Activated B cell treated with CpG ODN at 0.5 μM for 24 hours (primary cell): Measurements from ENCODE around the gene INHBB. TPM values are rescaled to one million over a fixed set of nuclear protein-coding genes. Genes with fewer than 3 reads are reported as not detected.

Experiments used
- ATAC-seq: fragments of 200-7000 bp; cut with Tn5 transposase; one replicate; pipeline ENCODE4 v1.10.0; 2021; ENCODE audit warnings: low read depth, mild to moderate bottlenecking, moderate library complexity
- CTCF ChIA-PET: fragments of 350-600 bp; sonication (Branson Sonifier 250); formaldehyde crosslinking; loops from one replicate; lab custom pipeline; 2021; ENCODE audit warnings: antibody characterized with exemption; lab: Charles Lee
- POLR2A ChIA-PET: fragments of 350-600 bp; sonication (Branson Sonifier 250); formaldehyde crosslinking; loops from one replicate; lab custom pipeline; 2021; ENCODE audit warnings: antibody characterized with exemption; lab: Charles Lee
- DNase-seq: peaks from one replicate; pipeline ENCODE4 v3.0.0; 2022
- H3K27ac Mint-ChIP-seq: one replicate; pipeline ENCODE4 v1.8.0; 2020; ENCODE audit warnings: mixed read lengths
- H3K27me3 Mint-ChIP-seq: one replicate; pipeline ENCODE4 v1.8.0; 2021; ENCODE audit warnings: mixed read lengths
- H3K36me3 Mint-ChIP-seq: one replicate; pipeline ENCODE4 v1.8.0; 2021; ENCODE audit warnings: low read depth, mixed read lengths
- H3K4me1 Mint-ChIP-seq: one replicate; pipeline ENCODE4 v1.8.0; 2021; ENCODE audit warnings: mixed read lengths
- H3K4me3 Mint-ChIP-seq: one replicate; pipeline ENCODE4 v1.8.0; 2020; ENCODE audit warnings: mild to moderate bottlenecking, mixed read lengths
- H3K9me3 Mint-ChIP-seq: one replicate; pipeline ENCODE4 v1.8.0; 2020; ENCODE audit warnings: mixed read lengths
- CTCF ChIP-seq: fragments of 200-600 bp; IDR thresholded peaks from one replicate; pipeline ENCODE4 v1.8.0; 2022; ENCODE audit warnings: antibody characterized with exemption, mild to moderate bottlenecking
- intact Hi-C: fragments of 100-400 bp; cut with micrococcal nuclease; formaldehyde crosslinking; loops from one replicate; pipeline ENCODE4 v1.15.1; 2024
- total RNA-seq: library from RNA; stranded (reverse); gene quantifications from 2 replicates; pipeline ENCODE4 v1.2.3, GENCODE V29; 2022

INHBB gene
- total RNA-seq, 1 donor from 2014 or later = not detected

GRCh38 chr2:120400551-120400950, 54.6 kb downstream of the INHBB start:
- Mint-ChIP-seq H3K4me1 (no peaks in the 10 kb centered on the region), H3K9me3 (peaks cover 3% of the 10 kb centered on the region), H3K27me3 (peaks cover 7% of the 10 kb centered on the region), H3K4me3 (no peak overlapping the region), H3K36me3 (no peaks in the 10 kb centered on the region), H3K27ac (no peak overlapping the region)
- ATAC-seq (no peak), DNase-seq (peak; percentile 5)
- intact Hi-C loops = no loop called here
- no peak for TF ChIP-seq CTCF
- CTCF ChIA-PET = no interaction called here
- POLR2A ChIA-PET = no interaction called here

Other genes with a start within 250 kb of the INHBB start
- 25.6 and 26.8 TPM in 2 replicates for gene TMEM185B, start 122.7 kb upstream of the INHBB start, total RNA-seq
- 29.9 and 33.4 TPM in 2 replicates for gene RALB, start 93.3 kb upstream of the INHBB start, total RNA-seq